A673 (cell line): ENCODE measurements around the gene ULK4. TPM values are rescaled to one million over a fixed set of nuclear protein-coding genes. Genes with fewer than 3 reads are reported as not detected.
"Not testable (repeated sequence)": the region's sequence is repeated elsewhere in the genome, so short reads cannot be mapped to it uniquely, and the experiment has no call there.

ENCODE experiments used
- BruUV-seq: library from RNA; stranded (reverse); fragments of 400-500 nt; replicated peaks from 2 replicates; lab custom pipeline; 2021; lab: Mats Ljungman, UMichigan
- CTCF ChIA-PET: fragments of 300-600 bp; sonication (Branson Sonifier 250); formaldehyde crosslinking; loops from one replicate; lab custom pipeline; 2022; ENCODE audit warnings: antibody characterized with exemption; lab: Charles Lee
- POLR2A ChIA-PET: fragments of 300-600 bp; sonication (Branson Sonifier 250); formaldehyde crosslinking; loops from one replicate; lab custom pipeline; 2022; ENCODE audit warnings: antibody characterized with exemption; ENCODE audit not compliant: low non-redundant PET; lab: Charles Lee
- DNase-seq: peaks from one replicate; pipeline ENCODE4 v3.0.0-alpha.2; 2015; ENCODE audit warnings: low spot score
- H3K27ac ChIP-seq: fragments of 200-600 bp; sonication (generic); 2 replicates; pipeline ENCODE4 v1.5.1; 2016; ENCODE audit warnings: mixed run types, low read depth, mild to moderate bottlenecking, mixed read lengths, antibody characterized with exemption, low read length; ENCODE audit not compliant: poor library complexity, severe bottlenecking
- H3K27me3 ChIP-seq: fragments of 200-600 bp; sonication (generic); replicated peaks from 2 replicates; pipeline ENCODE4 v1.6.1; 2017; ENCODE audit warnings: mixed run types, low read depth, mild to moderate bottlenecking, mixed read lengths, antibody characterized with exemption, low read length; ENCODE audit not compliant: insufficient read depth, poor library complexity
- H3K36me3 ChIP-seq: fragments of 200-600 bp; sonication (generic); 2 replicates; pipeline ENCODE4 v1.6.1; 2016; ENCODE audit warnings: mixed run types, mild to moderate bottlenecking, mixed read lengths, antibody characterized with exemption, low read length; ENCODE audit not compliant: insufficient read depth, poor library complexity, severe bottlenecking
- H3K4me1 ChIP-seq: fragments of 200-600 bp; sonication (generic); 2 replicates; pipeline ENCODE4 v1.6.1; 2017; ENCODE audit warnings: mixed run types, mild to moderate bottlenecking, mixed read lengths, antibody characterized with exemption, low read length; ENCODE audit not compliant: insufficient read depth, poor library complexity, severe bottlenecking
- H3K4me3 ChIP-seq: fragments of 200-600 bp; sonication (generic); 2 replicates; pipeline ENCODE4 v1.5.1; 2016; ENCODE audit warnings: low read depth, mixed run types, mild to moderate bottlenecking, mixed read lengths, low read length; ENCODE audit not compliant: poor library complexity, severe bottlenecking
- H3K9me3 ChIP-seq: fragments of 200-600 bp; sonication (generic); 2 replicates; pipeline ENCODE4 v1.6.1; 2016; ENCODE audit warnings: mixed run types, low read depth, mild to moderate bottlenecking, mixed read lengths, antibody characterized with exemption, low read length; ENCODE audit not compliant: poor library complexity, severe bottlenecking
- CTCF ChIP-seq: fragments of 300-800, 200-600 bp; sonication (generic); conservative IDR thresholded peaks from 2 replicates; pipeline ENCODE4 v1.5.1; 2017; ENCODE audit warnings: low read depth, mild to moderate bottlenecking, antibody characterized with exemption, low read length, moderate library complexity, mixed read lengths
- EZH2 ChIP-seq: fragments of 200-600 bp; sonication (generic); IDR thresholded peaks from 2 replicates; pipeline ENCODE4 v1.6.1; 2017; ENCODE audit warnings: borderline replicate concordance, low read depth, mild to moderate bottlenecking, mixed read lengths, antibody characterized with exemption, low read length; ENCODE audit not compliant: poor library complexity, severe bottlenecking
- intact Hi-C: fragments of 100-400 bp; cut with micrococcal nuclease; formaldehyde crosslinking; loops from one replicate; pipeline ENCODE4 v1.10.0; 2022; ENCODE audit not compliant: unreplicated experiment
- total RNA-seq: library from RNA; stranded (reverse); gene quantifications from 2 replicates; pipeline ENCODE4 v1.2.3, GENCODE V29; 2021

The ULK4 gene
- total RNA-seq, 1 experiment from 2014 or later = 7.4 TPM

DNA sequence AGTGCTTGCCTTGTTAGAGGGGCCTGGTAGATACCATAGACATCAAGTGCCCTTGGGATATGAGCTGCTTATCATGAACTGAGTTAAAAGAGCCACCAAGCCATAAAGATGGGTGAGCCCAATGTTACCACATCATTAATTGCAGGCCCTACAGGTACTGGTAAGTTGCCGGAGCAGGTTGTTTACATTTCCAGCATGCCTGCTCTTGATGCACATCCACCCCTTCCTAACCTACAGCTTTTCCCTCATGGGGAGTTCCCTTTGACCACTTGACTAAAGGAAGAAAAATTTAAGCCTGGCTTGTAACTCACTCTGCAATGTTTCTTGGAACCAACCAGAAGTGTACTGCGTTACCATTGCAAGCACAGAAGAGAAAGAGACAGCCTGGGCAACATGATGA lies 24.7 kb upstream of the ULK4 start:
- Histone ChIP-seq H3K27ac (no peak overlapping the region), H3K36me3 (no peaks in the 10 kb centered on the region), H3K27me3 (no peaks in the 10 kb centered on the region), H3K4me3 (no peak overlapping the region), H3K4me1 (no peaks in the 10 kb centered on the region), H3K9me3 (no peaks in the 10 kb centered on the region)
- CTCF ChIA-PET = no interaction called here
- no TSS peak for BruUV-seq
- no peak for TF ChIP-seq CTCF
- TF ChIP-seq EZH2 = no peak
- POLR2A ChIA-PET = no interaction called here
- DNase-seq = no peak
- intact Hi-C loops = no loop called here

GRCh38 chr3:41985018-41985417 lies 23.1 kb upstream of the ULK4 start:
- Histone ChIP-seq H3K27ac (no peak overlapping the region), H3K9me3 (no peaks in the 10 kb centered on the region), H3K4me3 (no peak overlapping the region), H3K27me3 (no peaks in the 10 kb centered on the region), H3K36me3 (no peaks in the 10 kb centered on the region), H3K4me1 (no peaks in the 10 kb centered on the region)
- TF ChIP-seq CTCF = no peak
- TF ChIP-seq EZH2 = no peak
- DNase-seq = no peak
- intact Hi-C loops = no loop called here
- CTCF ChIA-PET = no interaction called here
- BruUV-seq = no TSS peak
- POLR2A ChIA-PET = no interaction called here

DNA sequence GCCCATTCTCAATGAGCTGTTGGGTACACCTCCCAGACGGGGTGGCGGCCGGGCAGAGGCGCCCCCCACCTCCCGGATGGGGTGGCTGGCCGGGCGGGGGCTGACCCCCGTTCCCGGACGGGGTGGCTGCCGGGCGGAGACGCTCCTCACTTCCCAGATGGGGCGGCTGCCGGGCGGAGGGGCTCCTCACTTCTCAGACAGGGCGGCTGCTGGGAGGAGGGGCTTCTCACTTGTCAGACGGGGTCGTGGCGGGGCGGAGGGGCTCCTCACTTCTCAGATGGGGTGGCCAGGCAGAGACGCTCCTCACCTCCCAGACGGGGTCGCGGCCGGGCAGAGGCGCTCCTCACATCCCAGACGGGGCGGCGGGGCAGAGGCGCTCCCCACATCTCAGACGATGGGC lies 21.2 kb upstream of the ULK4 start:
- CTCF ChIA-PET, BruUV-seq, H3K4me1 ChIP-seq: not testable (repeated sequence)

GRCh38 chr3:41977401-41977800 lies 15.5 kb upstream of the ULK4 start:
- H3K9me3 ChIP-seq, H3K4me3 ChIP-seq, H3K27ac ChIP-seq, H3K4me1 ChIP-seq, BruUV-seq, intact Hi-C loops, H3K36me3 ChIP-seq, CTCF ChIA-PET, H3K27me3 ChIP-seq, POLR2A ChIA-PET, DNase-seq: not testable (repeated sequence)

More for the DNA sequence above, 21.2 kb upstream of the ULK4 start:
- DNase-seq, H3K36me3 ChIP-seq, H3K27me3 ChIP-seq, intact Hi-C loops, H3K27ac ChIP-seq, POLR2A ChIA-PET, H3K4me3 ChIP-seq, H3K9me3 ChIP-seq: not testable (repeated sequence)
